SH-SY5Y (cell line): Measurements from ENCODE around the gene FOXK1.

Source experiments
- GATA2 ChIP-seq: IDR thresholded peaks from 2 replicates; pipeline ENCODE4 v1.6.1; 2011; ENCODE audit warnings: mild to moderate bottlenecking, low read depth, low read length
- GATA3 ChIP-seq: IDR thresholded peaks from 2 replicates; pipeline ENCODE4 v1.6.1; 2011; ENCODE audit warnings: low read depth, mild to moderate bottlenecking, low read length, moderate library complexity

DNA sequence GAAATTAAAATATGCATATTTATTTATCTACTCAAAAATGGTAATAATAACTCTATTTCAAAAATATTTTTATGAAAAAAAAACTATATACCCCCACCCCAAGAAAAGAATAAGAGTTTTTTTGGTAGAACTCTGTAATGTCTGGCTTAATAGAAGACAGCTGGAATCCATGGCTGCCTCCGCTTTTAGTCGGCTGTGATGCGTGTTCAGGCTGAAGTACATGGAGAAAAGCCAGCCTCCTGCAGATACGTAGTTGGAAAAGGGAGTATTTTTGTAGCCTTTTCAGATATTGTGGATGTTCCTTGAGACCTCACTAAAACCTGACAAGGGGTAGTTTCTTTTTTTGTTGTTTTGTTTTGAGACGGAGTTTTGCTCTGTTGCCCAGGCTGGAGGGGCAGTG, 10.0 kb downstream of the FOXK1 start:
- no peak for TF ChIP-seq GATA2
- no peak for TF ChIP-seq GATA3
